Naive B cell (primary cell): Measurements from ENCODE around the gene SNORC. TPM values are rescaled to one million over a fixed set of nuclear protein-coding genes. Genes with fewer than 3 reads are reported as not detected.
"Not testable (repeated sequence)": the region's sequence is repeated elsewhere in the genome, so short reads cannot be mapped to it uniquely, and the experiment has no call there.

ENCODE experiments used
- ATAC-seq, 2 donors: fragments of 150-1000 bp; cut with Tn5 transposase; 2 replicates each; pipeline ENCODE4 v1.10.0; 2021; ENCODE audit warnings: low read depth in 2 of 2, mild to moderate bottlenecking in 2 of 2, moderate library complexity in 2 of 2
- DNase-seq: peaks from one replicate; pipeline ENCODE4 v3.0.0; 2022
- H3K27ac Mint-ChIP-seq, 6 donors: one replicate each; pipeline ENCODE4 v1.8.0; 2020 to 2022; ENCODE audit warnings: mild to moderate bottlenecking in 6 of 6, mixed read lengths in 6 of 6, moderate library complexity in 5 of 6, inconsistent platforms in 2 of 6
- H3K27me3 Mint-ChIP-seq, 3 donors: one replicate each; pipeline ENCODE4 v1.8.0; 2021 to 2022; ENCODE audit warnings: mixed read lengths in 3 of 3, mild to moderate bottlenecking in 1 of 3
- H3K36me3 Mint-ChIP-seq, 2 donors: one replicate each; pipeline ENCODE4 v1.8.0; 2020 to 2022; ENCODE audit warnings: mixed read lengths in 2 of 2, inconsistent platforms in 1 of 2, mild to moderate bottlenecking in 1 of 2
- H3K4me1 Mint-ChIP-seq, 3 donors: one replicate each; pipeline ENCODE4 v1.8.0; 2020 to 2022; ENCODE audit warnings: mixed read lengths in 3 of 3, inconsistent platforms in 1 of 3, mild to moderate bottlenecking in 1 of 3, moderate library complexity in 1 of 3
- H3K4me3 Mint-ChIP-seq, 8 donors: one replicate each; pipeline ENCODE4 v1.8.0; 2020 to 2022; ENCODE audit warnings: mild to moderate bottlenecking in 8 of 8, mixed read lengths in 8 of 8, moderate library complexity in 8 of 8, inconsistent platforms in 2 of 8
- H3K9me3 Mint-ChIP-seq, 7 donors: one replicate each; pipeline ENCODE4 v1.8.0; 2020 to 2022; ENCODE audit warnings: mixed read lengths in 7 of 7, mild to moderate bottlenecking in 5 of 7, inconsistent platforms in 2 of 7, moderate library complexity in 1 of 7
- polyA plus RNA-seq, 6 donors: library from polyadenylated mRNA; unstranded; fragments of 300-500 nt; fragmentation: Illumina TruSeq; gene quantifications; one replicate each; pipeline ENCODE4 v1.2.3, GENCODE V29; 2021; ENCODE audit warnings: low read depth in 6 of 6

The SNORC gene
- polyA plus RNA-seq = under 1 TPM in 1 of 6 donors, not detected in 5; 0.12 TPM

DNA sequence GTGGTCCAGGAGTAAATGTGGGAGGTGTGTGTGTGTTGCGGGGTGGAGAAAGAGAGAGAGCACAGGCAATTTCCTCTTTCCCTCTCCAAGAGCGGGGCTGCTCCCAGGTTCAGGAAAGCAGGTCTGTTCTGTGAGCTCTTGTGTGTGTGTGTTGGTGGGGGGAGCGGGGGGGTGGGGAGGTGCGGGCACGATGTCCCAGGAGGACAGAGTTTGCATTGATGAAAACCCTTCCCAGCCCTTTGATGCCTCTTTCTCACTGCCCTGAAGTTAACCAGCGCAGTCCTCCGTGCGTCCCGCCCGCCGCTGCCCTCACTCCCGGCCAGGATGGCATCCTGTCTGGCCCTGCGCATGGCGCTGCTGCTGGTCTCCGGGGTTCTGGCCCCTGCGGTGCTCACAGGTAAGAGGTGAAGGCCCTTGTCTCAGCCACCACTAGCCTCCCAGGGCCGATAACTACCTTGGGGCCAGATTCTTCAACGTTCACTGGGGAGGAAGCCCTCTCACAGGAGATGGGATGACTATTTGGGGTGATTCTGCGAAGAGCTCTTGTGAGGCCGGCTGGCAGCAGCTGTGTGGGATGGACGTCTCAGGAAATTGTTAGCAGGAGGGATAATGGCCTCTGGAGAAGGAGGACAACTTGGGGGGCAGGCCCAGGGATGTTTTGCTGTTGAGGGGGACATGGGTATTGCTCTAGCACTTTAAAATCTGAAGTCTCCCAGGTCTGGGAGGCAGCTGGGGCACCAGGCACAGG, at the start of gene SNORC:
Gene SNORC, plus strand, starts transcription at position 247 of the 748 bp plus-strand sequence. Its CDS starts 78 bp downstream, at position 325.
- H3K4me1 Mint-ChIP-seq = peaks cover 3 to 13% (median 6%) of the 10 kb centered on the region in 3 donors
- DNase-seq (no peak), ATAC-seq (no peak)
- no peaks in the 10 kb centered on the region for H3K9me3 Mint-ChIP-seq
- peak within 1 kb of the TSS in 1 of 8 donors; percentile 47 for H3K4me3 Mint-ChIP-seq
- H3K27me3 Mint-ChIP-seq = peaks cover 5 to 15% (median 5%) of the 10 kb centered on the region in 3 donors
- peak within 1 kb of the TSS in 2 of 6 donors; percentile 60 to 86 for H3K27ac Mint-ChIP-seq
- H3K36me3 Mint-ChIP-seq = no peaks in the 10 kb centered on the region

DNA sequence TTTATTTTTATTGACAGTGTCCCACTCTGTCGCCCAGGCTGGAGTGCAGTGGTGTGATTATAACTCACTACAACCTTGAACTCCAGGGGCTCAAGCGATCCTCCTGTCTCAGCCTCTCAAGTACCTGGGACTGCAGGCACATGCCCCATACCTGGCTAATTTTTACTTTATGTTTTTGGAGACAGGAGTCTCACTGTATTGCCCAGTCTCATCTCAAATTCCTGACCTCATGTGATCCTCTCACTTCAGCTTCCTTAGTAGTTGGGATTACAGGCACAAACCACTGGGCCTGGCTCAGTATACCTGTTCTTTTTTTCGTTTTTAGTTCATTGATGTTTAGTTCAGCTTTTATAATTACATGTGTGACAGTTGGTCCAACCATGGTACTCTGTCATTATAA, 40.1 kb upstream of the SNORC start:
- Mint-ChIP-seq H3K27me3 (no peaks in the 10 kb centered on the region), H3K4me1 (peaks cover 2 to 7% (median 7%) of the 10 kb centered on the region in 3 donors), H3K27ac (peak overlapping the region in 1 of 6 donors; percentile 92), H3K4me3 (peak overlapping the region in 1 of 8 donors; percentile 57), H3K9me3 (peaks cover 0 to 2% (median 1%) of the 10 kb centered on the region in 7 donors), H3K36me3 (peaks cover 35 to 37% of the 10 kb centered on the region in 2 donors)
- ATAC-seq = no peak
- no peak for DNase-seq

DNA sequence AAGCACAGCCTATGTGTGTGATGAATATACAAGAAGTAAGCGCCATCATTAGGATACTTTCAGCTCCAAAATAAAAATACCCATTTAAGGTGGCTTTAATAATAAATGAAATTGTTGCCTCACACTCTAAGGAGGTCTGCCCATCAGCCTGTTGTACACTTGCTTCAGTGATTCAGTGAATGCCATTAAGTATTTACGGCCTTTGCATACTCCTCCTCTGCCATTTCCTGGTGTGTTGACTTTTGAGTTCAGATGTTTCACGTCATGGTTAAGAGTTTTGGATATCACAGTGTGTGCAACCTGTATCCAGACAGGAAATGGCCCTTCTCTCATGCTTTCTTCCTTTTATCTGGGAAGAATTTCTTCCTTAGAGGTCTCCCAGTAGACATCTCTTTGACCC, 38.6 kb upstream of the SNORC start:
- peaks cover 32 to 42% of the 10 kb centered on the region in 2 donors for H3K36me3 Mint-ChIP-seq
- H3K4me3 Mint-ChIP-seq = no peak overlapping the region

DNA sequence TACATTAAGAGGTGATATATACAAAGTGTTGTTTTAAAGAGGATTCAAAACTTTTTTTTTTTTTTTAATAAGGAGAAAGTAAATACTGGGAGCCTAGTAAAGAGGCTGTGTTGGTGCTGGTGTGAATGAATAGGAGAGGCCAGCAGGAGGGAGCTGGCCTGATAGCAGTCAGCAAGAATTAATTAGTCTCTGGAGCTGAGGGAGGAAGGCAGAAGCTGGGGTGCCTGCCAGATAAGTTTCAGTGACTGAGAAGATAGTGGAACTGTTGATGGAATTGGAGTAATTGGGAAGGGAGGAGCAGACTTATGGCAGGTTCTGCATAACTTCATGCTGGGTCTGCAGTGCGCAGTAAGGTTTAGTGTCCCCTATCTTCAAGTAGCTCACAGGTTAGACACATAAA, 36.2 kb upstream of the SNORC start:
- peaks cover 26 to 50% of the 10 kb centered on the region in 2 donors for H3K36me3 Mint-ChIP-seq
- no peaks in the 10 kb centered on the region for H3K27me3 Mint-ChIP-seq
- no peak for ATAC-seq
- peaks cover 0 to 2% (median 0%) of the 10 kb centered on the region in 7 donors for H3K9me3 Mint-ChIP-seq
- H3K4me3 Mint-ChIP-seq = no peak overlapping the region
- peak overlapping the region in 1 of 6 donors; percentile 25 for H3K27ac Mint-ChIP-seq
- no peak for DNase-seq
- peaks cover 16 to 24% (median 20%) of the 10 kb centered on the region in 3 donors for H3K4me1 Mint-ChIP-seq

More for the DNA sequence above, 38.6 kb upstream of the SNORC start:
- H3K4me1 Mint-ChIP-seq = peaks cover 2 to 7% (median 4%) of the 10 kb centered on the region in 3 donors
- ATAC-seq (no peak), DNase-seq (no peak)
- H3K27ac Mint-ChIP-seq = peak overlapping the region in 1 of 6 donors; percentile 64
- H3K9me3 Mint-ChIP-seq = peaks cover 0 to 2% (median 0%) of the 10 kb centered on the region in 7 donors
- H3K27me3 Mint-ChIP-seq = no peaks in the 10 kb centered on the region

DNA sequence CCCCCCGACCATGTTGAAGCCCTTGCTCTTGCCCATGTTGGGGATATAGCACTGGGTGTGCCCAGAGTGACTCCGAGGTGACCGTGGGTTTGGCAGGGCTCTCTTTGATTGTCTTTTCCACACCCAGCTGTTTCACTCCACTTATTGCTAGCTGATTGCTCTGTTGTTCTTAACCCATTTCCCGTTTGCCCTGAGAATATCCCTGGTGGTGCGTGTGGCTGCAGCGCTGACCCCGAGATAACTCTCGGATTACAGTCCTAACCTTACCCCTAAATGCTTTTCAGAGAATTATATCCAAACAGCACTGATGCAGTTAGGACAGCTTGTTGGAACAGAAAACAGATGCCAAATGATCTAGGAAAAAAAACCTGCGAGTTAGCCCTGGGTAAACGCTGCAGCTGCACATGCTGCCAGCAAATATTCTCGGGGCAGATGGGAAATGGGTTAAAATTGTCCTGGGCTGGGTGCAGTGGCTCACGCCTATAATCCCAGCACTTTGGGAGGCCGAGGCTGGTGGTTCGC, 34.3 kb upstream of the SNORC start:
- Mint-ChIP-seq H3K4me3 (no peak overlapping the region), H3K9me3 (no peaks in the 10 kb centered on the region), H3K27ac (peak overlapping the region in 1 of 6 donors; percentile 82)

DNA sequence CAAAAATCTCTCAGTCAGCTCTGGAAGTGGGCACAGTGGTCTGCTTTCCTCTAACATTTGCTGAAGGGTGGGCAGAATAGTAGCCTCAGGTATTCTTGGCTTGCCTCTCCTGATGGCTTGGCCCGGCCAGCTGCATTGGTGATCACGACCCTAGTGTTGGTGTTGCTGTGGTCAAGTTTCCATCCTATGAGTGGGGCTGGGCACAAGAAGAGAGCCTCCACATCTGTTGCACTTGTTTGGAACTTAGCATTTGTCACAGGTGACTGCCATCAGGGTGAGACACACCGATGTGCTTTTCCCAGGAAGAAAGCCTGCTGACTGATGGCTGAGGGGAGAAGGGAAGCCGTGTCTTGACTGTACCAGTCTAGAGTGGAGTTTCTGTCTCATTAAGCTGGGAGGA, 33.1 kb upstream of the SNORC start:
- no peaks in the 10 kb centered on the region for H3K27me3 Mint-ChIP-seq
- ATAC-seq (no peak), DNase-seq (no peak)
- peak overlapping the region in 5 of 6 donors; percentile 22 to 80 (median 72) for H3K27ac Mint-ChIP-seq
- H3K9me3 Mint-ChIP-seq = no peaks in the 10 kb centered on the region
- H3K36me3 Mint-ChIP-seq = peaks cover 42 to 61% of the 10 kb centered on the region in 2 donors
- H3K4me3 Mint-ChIP-seq = peak overlapping the region in 1 of 8 donors; percentile 34
- peaks cover 30 to 41% (median 30%) of the 10 kb centered on the region in 3 donors for H3K4me1 Mint-ChIP-seq

More for the DNA sequence above, 34.3 kb upstream of the SNORC start:
- Mint-ChIP-seq H3K36me3 (peaks cover 38 to 65% of the 10 kb centered on the region in 2 donors), H3K27me3 (no peaks in the 10 kb centered on the region), H3K4me1 (peaks cover 30 to 41% (median 30%) of the 10 kb centered on the region in 3 donors)
- no peak for DNase-seq
- no peak for ATAC-seq

DNA sequence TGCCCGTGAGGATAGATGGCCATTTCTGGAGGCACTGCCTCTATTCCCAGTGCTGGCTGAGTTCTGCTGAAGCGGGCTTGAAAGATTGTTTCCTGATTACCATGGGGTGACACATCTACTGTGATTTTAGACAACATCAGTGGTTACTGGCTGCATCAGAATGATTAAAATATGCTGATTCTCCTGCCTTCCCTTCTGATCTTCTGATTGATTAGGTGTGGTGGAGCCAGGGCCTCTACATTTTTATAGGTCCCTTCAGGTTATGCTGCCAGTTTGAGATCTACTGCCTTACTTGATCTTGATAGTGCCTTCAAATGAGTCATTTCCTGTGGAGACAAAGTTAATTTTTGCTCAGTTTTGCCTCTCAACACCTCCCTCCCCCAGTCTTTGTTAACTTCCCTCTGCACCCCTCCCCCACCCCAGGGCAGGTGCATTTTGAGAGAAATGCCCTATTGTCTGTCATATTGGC, 31.6 kb upstream of the SNORC start:
- Mint-ChIP-seq H3K27ac (peak overlapping the region; percentile 28 to 92 (median 80)), H3K27me3 (no peaks in the 10 kb centered on the region), H3K4me3 (peak overlapping the region in 6 of 8 donors; percentile 24 to 79 (median 50)), H3K4me1 (peaks cover 27 to 43% (median 30%) of the 10 kb centered on the region in 3 donors), H3K36me3 (peaks cover 41 to 47% of the 10 kb centered on the region in 2 donors), H3K9me3 (no peaks in the 10 kb centered on the region)
- ATAC-seq (peak; percentile 81 to 83), DNase-seq (peak; percentile 35)

DNA sequence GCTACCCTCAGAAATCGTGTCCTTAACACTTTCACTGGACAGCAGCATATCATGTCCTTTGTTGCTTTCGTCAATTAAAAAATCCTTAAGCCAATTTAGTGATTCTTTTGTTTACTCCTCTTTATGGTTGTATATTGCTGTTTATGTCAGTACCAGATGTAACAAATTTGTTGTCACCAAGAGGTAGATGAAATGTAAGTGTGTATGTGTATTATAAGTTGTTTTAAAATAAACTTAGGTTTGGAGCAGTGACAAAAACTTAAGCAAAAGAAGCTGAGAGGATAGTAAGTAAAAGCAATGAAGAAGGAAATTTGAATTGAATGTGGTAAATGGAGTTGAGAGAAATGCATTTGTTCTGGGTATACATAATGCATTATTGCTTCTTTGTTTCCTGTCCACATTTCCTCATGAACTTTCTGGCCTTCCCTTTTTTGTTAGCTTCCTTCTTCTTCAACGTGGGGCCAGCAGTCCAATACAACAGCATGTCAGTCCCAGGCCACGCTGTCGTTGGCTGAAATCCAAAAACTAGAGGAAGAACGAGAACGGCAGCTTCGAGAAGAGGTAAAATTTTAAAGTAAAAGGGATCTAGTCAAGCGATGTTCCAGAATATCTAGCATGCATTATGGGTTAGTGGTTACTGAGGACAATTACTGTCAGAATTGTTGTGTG, 30.5 kb upstream of the SNORC start:
- Mint-ChIP-seq H3K27ac (peak overlapping the region; percentile 26 to 92 (median 63)), H3K4me3 (peak overlapping the region in 3 of 8 donors; percentile 11 to 63 (median 42)), H3K9me3 (no peaks in the 10 kb centered on the region), H3K4me1 (peaks cover 24 to 42% (median 27%) of the 10 kb centered on the region in 3 donors), H3K27me3 (no peaks in the 10 kb centered on the region), H3K36me3 (peaks cover 41 to 43% of the 10 kb centered on the region in 2 donors)
- ATAC-seq (no peak), DNase-seq (no peak)

DNA sequence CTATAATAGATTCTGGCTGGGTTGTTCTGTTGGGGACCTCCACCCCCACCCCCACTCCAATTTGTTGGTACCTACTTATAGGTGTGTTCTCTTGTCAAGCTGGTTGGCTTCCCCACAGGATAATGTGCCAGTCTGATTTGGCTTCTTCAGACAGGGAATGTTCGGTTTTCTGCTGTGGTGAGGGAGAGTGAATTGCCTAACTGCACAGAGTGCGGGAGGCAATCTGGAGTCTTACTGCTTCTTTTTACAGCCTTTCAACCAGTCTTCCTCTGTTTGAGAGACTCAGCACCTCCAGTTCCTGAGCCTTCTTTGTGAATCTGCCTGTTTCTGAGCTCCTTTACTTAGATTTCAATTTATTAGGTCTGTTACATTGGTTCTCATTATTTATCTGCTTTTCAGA, 27.4 kb upstream of the SNORC start:
- no peak for ATAC-seq
- Mint-ChIP-seq H3K4me3 (no peak overlapping the region), H3K36me3 (peaks cover 33 to 52% of the 10 kb centered on the region in 2 donors), H3K9me3 (no peaks in the 10 kb centered on the region), H3K27ac (peak overlapping the region in 3 of 6 donors; percentile 13 to 73 (median 45)), H3K27me3 (no peaks in the 10 kb centered on the region), H3K4me1 (peaks cover 21 to 34% (median 25%) of the 10 kb centered on the region in 3 donors)
- no peak for DNase-seq

DNA sequence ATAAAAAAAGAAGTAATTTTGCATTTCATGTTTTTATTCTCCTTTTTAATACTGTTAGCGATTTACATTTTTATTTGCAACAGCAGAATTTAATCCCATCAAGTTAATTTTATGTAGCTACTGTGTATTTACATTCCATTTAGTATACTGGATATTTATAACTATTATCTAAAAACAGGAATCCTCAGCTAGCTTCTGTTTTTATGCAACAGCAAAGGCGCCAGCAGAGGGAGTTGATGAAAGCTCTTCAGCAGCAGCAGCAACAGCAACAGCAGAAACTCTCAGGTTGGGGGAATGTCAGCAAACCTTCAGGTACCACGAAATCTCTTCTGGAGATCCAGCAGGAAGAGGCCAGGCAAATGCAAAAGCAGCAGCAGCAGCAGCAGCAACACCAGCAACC, 26.2 kb upstream of the SNORC start:
- Mint-ChIP-seq H3K9me3 (no peaks in the 10 kb centered on the region), H3K36me3 (peaks cover 33 to 58% of the 10 kb centered on the region in 2 donors), H3K27ac (no peak overlapping the region), H3K4me3 (peak overlapping the region in 1 of 8 donors; percentile 74), H3K27me3 (no peaks in the 10 kb centered on the region), H3K4me1 (peaks cover 9 to 22% (median 14%) of the 10 kb centered on the region in 3 donors)
- ATAC-seq (no peak), DNase-seq (no peak)

DNA sequence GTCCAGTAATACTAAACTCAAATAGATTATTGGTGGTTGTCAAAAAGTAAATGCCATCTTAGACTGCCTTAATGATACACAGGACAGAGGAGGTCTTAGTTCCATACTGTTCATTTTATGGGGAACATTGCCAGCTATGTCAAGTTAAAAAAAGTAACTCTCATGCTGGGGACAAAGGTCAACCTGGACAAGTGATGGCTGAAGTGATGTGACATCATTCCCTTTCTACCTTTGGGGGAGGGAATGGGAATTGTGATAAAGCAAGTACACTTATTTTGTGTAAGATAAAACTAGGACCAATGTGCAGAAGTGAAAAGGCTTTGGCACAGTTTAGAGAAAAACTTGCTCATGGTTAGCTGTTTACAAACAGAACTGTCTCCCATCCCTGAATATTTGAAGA, 24.0 kb upstream of the SNORC start:
- Mint-ChIP-seq H3K4me1 (peaks cover 0 to 5% (median 0%) of the 10 kb centered on the region in 3 donors), H3K9me3 (no peaks in the 10 kb centered on the region), H3K36me3 (peaks cover 18 to 55% of the 10 kb centered on the region in 2 donors), H3K4me3 (no peak overlapping the region), H3K27me3 (no peaks in the 10 kb centered on the region), H3K27ac (no peak overlapping the region)
- no peak for DNase-seq
- no peak for ATAC-seq

DNA sequence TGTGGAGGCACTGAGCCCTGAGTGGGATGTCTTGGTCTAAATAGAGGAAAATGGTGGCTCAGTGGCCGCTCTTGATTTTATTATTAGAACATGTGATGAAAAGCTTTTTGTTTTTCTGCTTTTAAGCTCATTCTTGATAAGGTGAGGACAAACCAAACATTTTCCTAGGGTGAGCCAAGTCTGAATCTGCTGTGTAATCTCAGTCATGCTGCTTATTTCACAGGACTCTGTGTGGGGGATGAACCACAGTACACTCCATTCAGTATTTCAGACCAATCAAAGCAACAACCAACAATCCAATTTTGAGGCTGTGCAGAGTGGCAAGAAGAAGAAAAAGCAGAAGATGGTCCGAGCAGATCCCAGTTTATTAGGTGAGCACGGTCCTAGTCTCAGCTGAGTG, 20.0 kb upstream of the SNORC start:
- DNase-seq = no peak
- H3K9me3 Mint-ChIP-seq = no peaks in the 10 kb centered on the region
- H3K27me3 Mint-ChIP-seq = no peaks in the 10 kb centered on the region
- peaks cover 10 to 47% of the 10 kb centered on the region in 2 donors for H3K36me3 Mint-ChIP-seq
- no peak for ATAC-seq
- H3K4me3 Mint-ChIP-seq = no peak overlapping the region
- H3K4me1 Mint-ChIP-seq = peaks cover 0 to 14% (median 0%) of the 10 kb centered on the region in 3 donors
- H3K27ac Mint-ChIP-seq = peak overlapping the region in 1 of 6 donors; percentile 63

DNA sequence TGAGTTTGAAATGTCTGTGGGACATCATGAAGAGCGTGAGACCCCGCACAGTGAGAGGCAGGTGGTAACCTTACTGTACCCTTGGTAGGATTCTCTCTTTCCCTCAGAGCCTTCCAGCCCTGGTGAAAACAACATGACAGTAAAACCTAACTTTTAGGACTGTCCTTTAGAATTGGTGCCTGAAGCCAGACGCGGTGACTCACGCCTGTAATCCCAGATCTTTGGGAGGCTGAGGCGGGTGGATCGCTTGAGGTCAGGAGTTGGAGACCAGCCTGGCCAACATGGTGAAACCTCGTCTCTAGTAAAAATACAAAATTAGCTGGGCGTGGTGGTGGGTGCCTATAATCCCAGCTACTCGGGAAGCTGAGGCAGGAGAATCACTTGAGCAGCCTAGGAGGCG, 18.0 kb upstream of the SNORC start:
- Mint-ChIP-seq H3K27ac (peak overlapping the region in 3 of 6 donors; percentile 52 to 74 (median 60)), H3K36me3 (peaks cover 7 to 37% of the 10 kb centered on the region in 2 donors), H3K4me1 (peaks cover 0 to 14% (median 0%) of the 10 kb centered on the region in 3 donors)
- not testable (repeated sequence) for ATAC-seq, H3K27me3 Mint-ChIP-seq, H3K9me3 Mint-ChIP-seq, H3K4me3 Mint-ChIP-seq, DNase-seq
